H1 (cell line): ENCODE data around the gene ILF2. TPM values are rescaled to one million over a fixed set of nuclear protein-coding genes. Genes with fewer than 3 reads are reported as not detected.

Source experiments
- CTCF ChIA-PET: fragments of 300-600 bp; sonication (Branson Sonifier 250); formaldehyde crosslinking; loops from one replicate; lab custom pipeline; 2021; ENCODE audit not compliant: partially characterized antibody; lab: Charles Lee
- POLR2A ChIA-PET: fragments of 300-600 bp; sonication (Branson Sonifier 250); formaldehyde crosslinking; loops from one replicate; lab custom pipeline; 2021; ENCODE audit warnings: inconsistent platforms; ENCODE audit not compliant: partially characterized antibody; lab: Charles Lee
- DNase-seq, 2 experiments: peaks; one replicate each; pipeline versions ENCODE4 v3.0.0 to v3.0.0-alpha.2; 2010 to 2022; ENCODE audit warnings: low spot score in 2 of 2, low read depth in 1 of 2, mixed read lengths in 1 of 2
- FAIRE-seq: peaks from 2 replicates; lab custom pipeline; 2011; peaks lifted over from hg19 to GRCh38; lab: Jason Lieb, UNC
- H2AFZ ChIP-seq: 2 replicates; pipeline ENCODE4 v1.8.1; 2012; ENCODE audit warnings: low read length, inconsistent platforms
- H2AK5ac ChIP-seq: 2 replicates; pipeline ENCODE4 v1.6.1; 2013; ENCODE audit warnings: low read depth, low read length
- H2BK120ac ChIP-seq: replicated peaks from 2 replicates; pipeline ENCODE3; 2013; ENCODE audit warnings: low read depth, low read length, inconsistent platforms
- H2BK12ac ChIP-seq: 2 replicates; pipeline ENCODE4 v1.6.1; 2013; ENCODE audit warnings: low read depth, low read length
- H2BK15ac ChIP-seq: 2 replicates; pipeline ENCODE4 v1.6.1; 2013; ENCODE audit warnings: low read length
- H2BK20ac ChIP-seq: 2 replicates; pipeline ENCODE4 v1.6.1; 2013; ENCODE audit warnings: low read length
- H2BK5ac ChIP-seq: 2 replicates; pipeline ENCODE4 v1.6.1; 2013; ENCODE audit warnings: low read depth, low read length
- H3K14ac ChIP-seq: 2 replicates; pipeline ENCODE4 v1.6.1; 2013; ENCODE audit warnings: inconsistent platforms; ENCODE audit not compliant: insufficient read length
- H3K18ac ChIP-seq: 2 replicates; pipeline ENCODE4 v1.6.1; 2013; ENCODE audit warnings: low read length; ENCODE audit errors: extremely low read depth
- H3K23ac ChIP-seq: 2 replicates; pipeline ENCODE4 v1.6.1; 2013; ENCODE audit warnings: inconsistent platforms; ENCODE audit not compliant: insufficient read length
- H3K23me2 ChIP-seq: 2 replicates; pipeline ENCODE4 v1.6.1; 2013; ENCODE audit warnings: low read depth, low read length
- H3K27ac ChIP-seq: 2 replicates; pipeline ENCODE4 v1.6.1; 2011; ENCODE audit warnings: low read depth, low read length, inconsistent platforms
- H3K27me3 ChIP-seq, 4 experiments: replicated peaks in 1 of 4; 1 replicate in 1 of 4; 2 replicates in 3 of 4; pipeline versions ENCODE4 v1.6.1 to v1.8.1; 2011 to 2013; ENCODE audit warnings: low read length in 3 of 4, mild to moderate bottlenecking in 3 of 4, inconsistent platforms in 2 of 4, mixed read lengths in 2 of 4, moderate library complexity in 1 of 4; ENCODE audit not compliant: control insufficient read depth in 3 of 4, insufficient read depth in 3 of 4; ENCODE audit errors: extremely low read depth in 1 of 4
- H3K36me3 ChIP-seq, 4 experiments: 2 replicates each; pipeline versions ENCODE4 v1.6.1 to v1.8.1; 2011 to 2013; ENCODE audit warnings: mild to moderate bottlenecking in 4 of 4, low read length in 3 of 4, moderate library complexity in 2 of 4, control low read depth in 1 of 4, inconsistent platforms in 1 of 4; ENCODE audit not compliant: insufficient read depth in 4 of 4, control insufficient read depth in 2 of 4
- H3K4ac ChIP-seq: replicated peaks from 2 replicates; pipeline ENCODE3; 2013; ENCODE audit warnings: low read length, low read depth, mixed read lengths, inconsistent platforms; ENCODE audit not compliant: insufficient read length
- H3K4me1 ChIP-seq, 4 experiments: replicated peaks in 1 of 4; 1 replicate in 1 of 4; 2 replicates in 3 of 4; pipeline versions ENCODE4 v1.6.1 to v1.8.1; 2011 to 2013; ENCODE audit warnings: low read length in 3 of 4, inconsistent platforms in 2 of 4, mixed read lengths in 1 of 4; ENCODE audit not compliant: insufficient read depth in 4 of 4, control insufficient read depth in 3 of 4
- H3K4me2 ChIP-seq, 2 experiments: 2 replicates each; pipeline versions ENCODE4 v1.6.1 to v1.8.1; 2011 to 2013; ENCODE audit warnings: low read depth in 2 of 2, low read length in 2 of 2, control low read depth in 1 of 2, inconsistent platforms in 1 of 2, mild to moderate bottlenecking in 1 of 2; ENCODE audit not compliant: insufficient read depth in 1 of 2
- H3K4me3 ChIP-seq, 4 experiments: fragments of 200-600, 300-600 bp in 1 of 4; sonication (generic), shearing (Covaris generic), sonication (Bioruptor Twin) in 1 of 4; 2 replicates each; pipeline versions ENCODE4 v1.5.1 to v1.8.1; 2011 to 2016; ENCODE audit warnings: low read length in 4 of 4, low read depth in 3 of 4, control low read depth in 2 of 4, inconsistent platforms in 2 of 4, mild to moderate bottlenecking in 2 of 4, mixed read lengths in 1 of 4, moderate library complexity in 1 of 4; ENCODE audit not compliant: insufficient read depth in 2 of 4; ENCODE audit errors: extremely low read depth in 1 of 4
- H3K56ac ChIP-seq: replicated peaks from 2 replicates; pipeline ENCODE3; 2013; ENCODE audit warnings: low read depth, mild to moderate bottlenecking, mixed read lengths, low read length, inconsistent platforms; ENCODE audit not compliant: insufficient read length
- H3K79me1 ChIP-seq: 2 replicates; pipeline ENCODE4 v1.6.1; 2013; ENCODE audit warnings: low read depth, low read length, control low read depth
- H3K79me2 ChIP-seq, 2 experiments: 2 replicates each; pipeline versions ENCODE4 v1.6.1 to v1.8.1; 2012 to 2013; ENCODE audit warnings: low read length in 2 of 2, mild to moderate bottlenecking in 2 of 2, inconsistent platforms in 1 of 2; ENCODE audit not compliant: insufficient read depth in 2 of 2, control insufficient read depth in 1 of 2
- H3K9ac ChIP-seq, 4 experiments: replicated peaks in 1 of 4; 1 replicate in 1 of 4; 2 replicates in 3 of 4; pipeline versions ENCODE4 v1.6.1 to v1.8.1; 2011 to 2013; ENCODE audit warnings: low read depth in 3 of 4, low read length in 3 of 4, control low read depth in 2 of 4, mild to moderate bottlenecking in 2 of 4, moderate library complexity in 2 of 4, inconsistent platforms in 1 of 4; ENCODE audit errors: extremely low read depth in 1 of 4
- H3K9me3 ChIP-seq, 2 experiments: 2 replicates each; pipeline versions ENCODE4 v1.6.1 to v1.8.1; 2012 to 2013; ENCODE audit warnings: mild to moderate bottlenecking in 2 of 2, moderate library complexity in 2 of 2, control low read depth in 1 of 2, inconsistent platforms in 1 of 2, low read depth in 1 of 2, low read length in 1 of 2, mixed read lengths in 1 of 2; ENCODE audit not compliant: insufficient read depth in 2 of 2
- H4K20me1 ChIP-seq, 2 experiments: replicated peaks in 1 of 2; 2 replicates each; pipeline versions ENCODE3 to v1.8.1; 2011 to 2013; ENCODE audit warnings: inconsistent platforms in 2 of 2, low read length in 2 of 2, mild to moderate bottlenecking in 1 of 2; ENCODE audit not compliant: insufficient read depth in 2 of 2, control insufficient read depth in 1 of 2
- H4K5ac ChIP-seq: 2 replicates; pipeline ENCODE4 v1.6.1; 2013; ENCODE audit warnings: low read length, low read depth, mixed read lengths, inconsistent platforms; ENCODE audit not compliant: insufficient read length
- H4K8ac ChIP-seq: 2 replicates; pipeline ENCODE4 v1.8.0; 2013; ENCODE audit warnings: mild to moderate bottlenecking, moderate library complexity, low read length, inconsistent platforms; ENCODE audit not compliant: insufficient read depth; ENCODE audit errors: extremely low read depth
- H4K91ac ChIP-seq: replicated peaks from 2 replicates; pipeline ENCODE3; 2013; ENCODE audit warnings: low read length, mixed read lengths, inconsistent platforms; ENCODE audit not compliant: insufficient read length
- ASH2L ChIP-seq: fragments of 200-600, 300-600 bp; sonication (generic); IDR thresholded peaks from one replicate; pipeline ENCODE4 v1.7.1; 2017; ENCODE audit warnings: low read length
- BACH1 ChIP-seq: IDR thresholded peaks from 2 replicates; pipeline ENCODE4 v1.6.1; 2012; ENCODE audit warnings: low read length, improper control_type of control experiment
- CHD1 ChIP-seq: IDR thresholded peaks from 2 replicates; pipeline ENCODE4 v1.6.1; 2012; ENCODE audit warnings: low read depth, low read length, improper control_type of control experiment
- EP300 ChIP-seq, 2 experiments: IDR thresholded peaks; 1 replicate in 1 of 2; 2 replicates in 1 of 2; pipeline ENCODE4 v1.6.1; 2011 to 2012; ENCODE audit warnings: low read depth in 2 of 2, low read length in 2 of 2, mild to moderate bottlenecking in 2 of 2, borderline replicate concordance in 1 of 2, inconsistent platforms in 1 of 2, moderate library complexity in 1 of 2
- SIN3A ChIP-seq, 2 experiments: IDR thresholded peaks in 1 of 2; conservative IDR thresholded peaks in 1 of 2; 2 replicates each; pipeline ENCODE4 v1.6.1; 2011 to 2012; ENCODE audit warnings: low read length in 2 of 2, improper control_type of control experiment in 1 of 2, low read depth in 1 of 2, mild to moderate bottlenecking in 1 of 2
- SP4 ChIP-seq: IDR thresholded peaks from 2 replicates; pipeline ENCODE4 v1.6.1; 2012; ENCODE audit warnings: low read length, inconsistent platforms
- WGBS, 2 experiments: shearing (Covaris generic) in 1 of 2; methylation state at CpG; one replicate each; pipeline versions ENCODE4 v1.1.6 to v1.1.7; 2013 to 2015; ENCODE audit warnings: low lambda C conversion rate in 2 of 2, mixed read lengths in 2 of 2, inconsistent platforms in 1 of 2, low coverage in 1 of 2, missing lambda C conversion rate in 1 of 2; ENCODE audit not compliant: insufficient replicate concordance in 2 of 2, insufficient coverage in 1 of 2, insufficient read length in 1 of 2; ENCODE audit errors: extremely low coverage in 1 of 2, missing lambda C conversion rate in 1 of 2; 5-methylcytosine and 5-hydroxymethylcytosine counted together
- polyA plus RNA-seq, 7 experiments: library from polyadenylated mRNA; depleted of rRNA in 3 of 7; stranded (reverse) in 5 of 7; unstranded in 2 of 7; fragments of >200 nt in 5 of 7; fragments of 200-250 nt in 2 of 7; gene quantifications; 1 replicate in 5 of 7; 2 replicates in 1 of 7; 4 replicates in 1 of 7; pipeline versions ENCODE4 v1.2.1 to v1.2.3, GENCODE V29; 2011 to 2013; ENCODE audit warnings: missing spikeins in 2 of 7, mixed read lengths in 2 of 7
- total RNA-seq: library from RNA; stranded (reverse); fragmentation: NEBNext Ultra II Directional; extraction: Animal tissue kit (Norgen Biotek cat#: 25700); gene quantifications from 2 replicates; pipeline ENCODE4 v1.2.1, GENCODE V29; 2021
- TF ChIP-seq, protein P1 (sequence below): IDR thresholded peaks from 2 replicates; pipeline ENCODE4 v1.6.1; 2012; ENCODE audit warnings: low read length, inconsistent platforms

The ILF2 gene
- total and polyA plus RNA-seq, 2 of the 8 experiments (the other 6 are each of a cell fraction or from before 2014, with no cell fraction given): 389 to 474 TPM

GRCh38 chr1:153678519-153679336, 7.9 kb upstream of the ILF2 start, which contains the start of gene NPR1:
NPR1 (plus strand) TSS chr1:153678688; CDS start chr1:153679109, 421 bp downstream.
- H3K14ac ChIP-seq: no peak within 1 kb of the TSS
- DNase-seq (peak in 1 of 2 experiments; percentile 60), FAIRE-seq (no peak)
- H3K4ac ChIP-seq: peak within 1 kb of the TSS; percentile 94
- peaks cover 3 to 9% (median 6%) of the 10 kb centered on the region in 4 experiments; a peak in 6 of 7 replicates for H3K4me1 ChIP-seq
- WGBS, 2 experiments: 1% methylated on average over 62 of the region's 78 CpGs; no CpG with 5 or more reads in 1 of the 2 experiments
- POLR2A ChIA-PET: interaction anchor here (0.9 to 4.0 kb wide), 16 partner anchors 13 to 312 kb away, joined by 3 to 17 read pairs (median 5); partner anchors contain the start of genes CREB3L4, INTS3 and RPS27
- H2AK5ac ChIP-seq: no peak within 1 kb of the TSS
- H3K18ac ChIP-seq: peak within 1 kb of the TSS; percentile 90
- H2BK15ac ChIP-seq: peak within 1 kb of the TSS; percentile 92; the same call in 1 of the 2 replicates
- peaks cover 26% of the 10 kb centered on the region for H3K23me2 ChIP-seq
- no peaks in the 10 kb centered on the region for H3K9me3 ChIP-seq
- H3K4me3 ChIP-seq: peak within 1 kb of the TSS; percentile 38 to 76 (median 69)
- H2BK20ac ChIP-seq: no peak within 1 kb of the TSS
- H3K23ac ChIP-seq: no peak within 1 kb of the TSS
- H2BK12ac ChIP-seq: peak within 1 kb of the TSS; percentile 98; the same call in 1 of the 2 replicates
- no peaks in the 10 kb centered on the region for H3K79me2 ChIP-seq
- H3K36me3 ChIP-seq: no peaks in the 10 kb centered on the region
- peak within 1 kb of the TSS; percentile 76 for H4K8ac ChIP-seq
- peak within 1 kb of the TSS; percentile 93 for H4K91ac ChIP-seq
- H3K27ac ChIP-seq: no peak within 1 kb of the TSS
- no peak within 1 kb of the TSS for H4K5ac ChIP-seq
- peaks cover 0 to 21% (median 9%) of the 10 kb centered on the region in 4 experiments; a peak in 5 of 7 replicates for H3K27me3 ChIP-seq
- TF ChIP-seq EP300 (IDR thresholded peaks at IDR 0.05; ENCODE audit: borderline replicate concordance in 1 of 2, low read depth in 2 of 2, low read length in 2 of 2): no peak
- TF ChIP-seq, protein P1, sequence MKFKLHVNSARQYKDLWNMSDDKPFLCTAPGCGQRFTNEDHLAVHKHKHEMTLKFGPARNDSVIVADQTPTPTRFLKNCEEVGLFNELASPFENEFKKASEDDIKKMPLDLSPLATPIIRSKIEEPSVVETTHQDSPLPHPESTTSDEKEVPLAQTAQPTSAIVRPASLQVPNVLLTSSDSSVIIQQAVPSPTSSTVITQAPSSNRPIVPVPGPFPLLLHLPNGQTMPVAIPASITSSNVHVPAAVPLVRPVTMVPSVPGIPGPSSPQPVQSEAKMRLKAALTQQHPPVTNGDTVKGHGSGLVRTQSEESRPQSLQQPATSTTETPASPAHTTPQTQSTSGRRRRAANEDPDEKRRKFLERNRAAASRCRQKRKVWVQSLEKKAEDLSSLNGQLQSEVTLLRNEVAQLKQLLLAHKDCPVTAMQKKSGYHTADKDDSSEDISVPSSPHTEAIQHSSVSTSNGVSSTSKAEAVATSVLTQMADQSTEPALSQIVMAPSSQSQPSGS: no peak
- TF ChIP-seq CHD1: no peak
- TF ChIP-seq SP4: no peak
- peak; percentile 19 for TF ChIP-seq ASH2L
- no peak for TF ChIP-seq SIN3A (conservative IDR thresholded peaks at IDR 0.05 in 1 of 2, IDR thresholded peaks at IDR 0.05 in 1 of 2; ENCODE audit: low read depth in 1 of 2, low read length in 2 of 2)
- TF ChIP-seq BACH1: no peak
- TF ChIP-seq, all 59 proteins: peak for 1
- H3K9ac ChIP-seq: peak within 1 kb of the TSS in 2 of 4 experiments; percentile 36 to 38; a peak in 2 of 7 replicates
- peak within 1 kb of the TSS; percentile 82 to 97 for H3K4me2 ChIP-seq
- H2BK120ac ChIP-seq: peak within 1 kb of the TSS; percentile 45
- H3K56ac ChIP-seq: peak within 1 kb of the TSS; percentile 62
- H2AFZ ChIP-seq: peak within 1 kb of the TSS; percentile 36; the same call in 1 of the 2 replicates
- peak within 1 kb of the TSS; percentile 80; the same call in 1 of the 2 replicates for H2BK5ac ChIP-seq
- no peaks in the 10 kb centered on the region for H4K20me1 ChIP-seq
- CTCF ChIA-PET: interaction anchor here (0.7 to 14.0 kb wide), 20 partner anchors 8 to 287 kb away, joined by 3 to 190 read pairs (median 6); partner anchors contain the start of gene SLC27A3
- H3K79me1 ChIP-seq: no peaks in the 10 kb centered on the region
